H1 (cell line): ENCODE measurements around the gene TEX101. TPM values are rescaled to one million over a fixed set of nuclear protein-coding genes. Genes with fewer than 3 reads are reported as not detected.

Experiments used
- CTCF ChIA-PET: fragments of 300-600 bp; sonication (Branson Sonifier 250); formaldehyde crosslinking; loops from one replicate; lab custom pipeline; 2021; ENCODE audit not compliant: partially characterized antibody; lab: Charles Lee
- POLR2A ChIA-PET: fragments of 300-600 bp; sonication (Branson Sonifier 250); formaldehyde crosslinking; loops from one replicate; lab custom pipeline; 2021; ENCODE audit warnings: inconsistent platforms; ENCODE audit not compliant: partially characterized antibody; lab: Charles Lee
- DNase-seq, 2 experiments: peaks; one replicate each; pipeline versions ENCODE4 v3.0.0 to v3.0.0-alpha.2; 2010 to 2022; ENCODE audit warnings: low spot score in 2 of 2, low read depth in 1 of 2, mixed read lengths in 1 of 2
- FAIRE-seq: peaks from 2 replicates; lab custom pipeline; 2011; peaks lifted over from hg19 to GRCh38; lab: Jason Lieb, UNC
- H2AFZ ChIP-seq: 2 replicates; pipeline ENCODE4 v1.8.1; 2012; ENCODE audit warnings: low read length, inconsistent platforms
- H2AK5ac ChIP-seq: 2 replicates; pipeline ENCODE4 v1.6.1; 2013; ENCODE audit warnings: low read depth, low read length
- H2BK120ac ChIP-seq: replicated peaks from 2 replicates; pipeline ENCODE3; 2013; ENCODE audit warnings: low read depth, low read length, inconsistent platforms
- H2BK12ac ChIP-seq: 2 replicates; pipeline ENCODE4 v1.6.1; 2013; ENCODE audit warnings: low read depth, low read length
- H2BK15ac ChIP-seq: 2 replicates; pipeline ENCODE4 v1.6.1; 2013; ENCODE audit warnings: low read length
- H2BK20ac ChIP-seq: 2 replicates; pipeline ENCODE4 v1.6.1; 2013; ENCODE audit warnings: low read length
- H2BK5ac ChIP-seq: 2 replicates; pipeline ENCODE4 v1.6.1; 2013; ENCODE audit warnings: low read depth, low read length
- H3K14ac ChIP-seq: 2 replicates; pipeline ENCODE4 v1.6.1; 2013; ENCODE audit warnings: inconsistent platforms; ENCODE audit not compliant: insufficient read length
- H3K18ac ChIP-seq: 2 replicates; pipeline ENCODE4 v1.6.1; 2013; ENCODE audit warnings: low read length; ENCODE audit errors: extremely low read depth
- H3K23ac ChIP-seq: 2 replicates; pipeline ENCODE4 v1.6.1; 2013; ENCODE audit warnings: inconsistent platforms; ENCODE audit not compliant: insufficient read length
- H3K23me2 ChIP-seq: 2 replicates; pipeline ENCODE4 v1.6.1; 2013; ENCODE audit warnings: low read depth, low read length
- H3K27ac ChIP-seq: 2 replicates; pipeline ENCODE4 v1.6.1; 2011; ENCODE audit warnings: low read depth, low read length, inconsistent platforms
- H3K27me3 ChIP-seq, 4 experiments: replicated peaks in 1 of 4; 1 replicate in 1 of 4; 2 replicates in 3 of 4; pipeline versions ENCODE4 v1.6.1 to v1.8.1; 2011 to 2013; ENCODE audit warnings: low read length in 3 of 4, mild to moderate bottlenecking in 3 of 4, inconsistent platforms in 2 of 4, mixed read lengths in 2 of 4, moderate library complexity in 1 of 4; ENCODE audit not compliant: control insufficient read depth in 3 of 4, insufficient read depth in 3 of 4; ENCODE audit errors: extremely low read depth in 1 of 4
- H3K36me3 ChIP-seq, 4 experiments: 2 replicates each; pipeline versions ENCODE4 v1.6.1 to v1.8.1; 2011 to 2013; ENCODE audit warnings: mild to moderate bottlenecking in 4 of 4, low read length in 3 of 4, moderate library complexity in 2 of 4, control low read depth in 1 of 4, inconsistent platforms in 1 of 4; ENCODE audit not compliant: insufficient read depth in 4 of 4, control insufficient read depth in 2 of 4
- H3K4ac ChIP-seq: replicated peaks from 2 replicates; pipeline ENCODE3; 2013; ENCODE audit warnings: low read length, low read depth, mixed read lengths, inconsistent platforms; ENCODE audit not compliant: insufficient read length
- H3K4me1 ChIP-seq, 4 experiments: replicated peaks in 1 of 4; 1 replicate in 1 of 4; 2 replicates in 3 of 4; pipeline versions ENCODE4 v1.6.1 to v1.8.1; 2011 to 2013; ENCODE audit warnings: low read length in 3 of 4, inconsistent platforms in 2 of 4, mixed read lengths in 1 of 4; ENCODE audit not compliant: insufficient read depth in 4 of 4, control insufficient read depth in 3 of 4
- H3K4me2 ChIP-seq, 2 experiments: 2 replicates each; pipeline versions ENCODE4 v1.6.1 to v1.8.1; 2011 to 2013; ENCODE audit warnings: low read depth in 2 of 2, low read length in 2 of 2, control low read depth in 1 of 2, inconsistent platforms in 1 of 2, mild to moderate bottlenecking in 1 of 2; ENCODE audit not compliant: insufficient read depth in 1 of 2
- H3K4me3 ChIP-seq, 4 experiments: fragments of 200-600, 300-600 bp in 1 of 4; sonication (generic), shearing (Covaris generic), sonication (Bioruptor Twin) in 1 of 4; 2 replicates each; pipeline versions ENCODE4 v1.5.1 to v1.8.1; 2011 to 2016; ENCODE audit warnings: low read length in 4 of 4, low read depth in 3 of 4, control low read depth in 2 of 4, inconsistent platforms in 2 of 4, mild to moderate bottlenecking in 2 of 4, mixed read lengths in 1 of 4, moderate library complexity in 1 of 4; ENCODE audit not compliant: insufficient read depth in 2 of 4; ENCODE audit errors: extremely low read depth in 1 of 4
- H3K56ac ChIP-seq: replicated peaks from 2 replicates; pipeline ENCODE3; 2013; ENCODE audit warnings: low read depth, mild to moderate bottlenecking, mixed read lengths, low read length, inconsistent platforms; ENCODE audit not compliant: insufficient read length
- H3K79me1 ChIP-seq: 2 replicates; pipeline ENCODE4 v1.6.1; 2013; ENCODE audit warnings: low read depth, low read length, control low read depth
- H3K79me2 ChIP-seq, 2 experiments: 2 replicates each; pipeline versions ENCODE4 v1.6.1 to v1.8.1; 2012 to 2013; ENCODE audit warnings: low read length in 2 of 2, mild to moderate bottlenecking in 2 of 2, inconsistent platforms in 1 of 2; ENCODE audit not compliant: insufficient read depth in 2 of 2, control insufficient read depth in 1 of 2
- H3K9ac ChIP-seq, 4 experiments: replicated peaks in 1 of 4; 1 replicate in 1 of 4; 2 replicates in 3 of 4; pipeline versions ENCODE4 v1.6.1 to v1.8.1; 2011 to 2013; ENCODE audit warnings: low read depth in 3 of 4, low read length in 3 of 4, control low read depth in 2 of 4, mild to moderate bottlenecking in 2 of 4, moderate library complexity in 2 of 4, inconsistent platforms in 1 of 4; ENCODE audit errors: extremely low read depth in 1 of 4
- H3K9me3 ChIP-seq, 2 experiments: 2 replicates each; pipeline versions ENCODE4 v1.6.1 to v1.8.1; 2012 to 2013; ENCODE audit warnings: mild to moderate bottlenecking in 2 of 2, moderate library complexity in 2 of 2, control low read depth in 1 of 2, inconsistent platforms in 1 of 2, low read depth in 1 of 2, low read length in 1 of 2, mixed read lengths in 1 of 2; ENCODE audit not compliant: insufficient read depth in 2 of 2
- H4K20me1 ChIP-seq, 2 experiments: replicated peaks in 1 of 2; 2 replicates each; pipeline versions ENCODE3 to v1.8.1; 2011 to 2013; ENCODE audit warnings: inconsistent platforms in 2 of 2, low read length in 2 of 2, mild to moderate bottlenecking in 1 of 2; ENCODE audit not compliant: insufficient read depth in 2 of 2, control insufficient read depth in 1 of 2
- H4K5ac ChIP-seq: 2 replicates; pipeline ENCODE4 v1.6.1; 2013; ENCODE audit warnings: low read length, low read depth, mixed read lengths, inconsistent platforms; ENCODE audit not compliant: insufficient read length
- H4K8ac ChIP-seq: 2 replicates; pipeline ENCODE4 v1.8.0; 2013; ENCODE audit warnings: mild to moderate bottlenecking, moderate library complexity, low read length, inconsistent platforms; ENCODE audit not compliant: insufficient read depth; ENCODE audit errors: extremely low read depth
- H4K91ac ChIP-seq: replicated peaks from 2 replicates; pipeline ENCODE3; 2013; ENCODE audit warnings: low read length, mixed read lengths, inconsistent platforms; ENCODE audit not compliant: insufficient read length
- ATF3 ChIP-seq: IDR thresholded peaks from 2 replicates; pipeline ENCODE4 v1.6.1; 2011; ENCODE audit warnings: low read depth, mild to moderate bottlenecking, low read length; ENCODE audit not compliant: insufficient read depth
- BCL11A ChIP-seq, 2 experiments: IDR thresholded peaks; one replicate each; pipeline ENCODE4 v1.6.1; 2011; ENCODE audit warnings: low read depth in 2 of 2, low read length in 2 of 2, mild to moderate bottlenecking in 2 of 2
- CBX5 ChIP-seq: fragments of 300-800, 300-1000 bp; sonication (generic); IDR thresholded peaks from 2 replicates; pipeline ENCODE4 v1.7.1; 2016; ENCODE audit warnings: antibody characterized with exemption, low read length, low read depth
- CTBP2 ChIP-seq: IDR thresholded peaks from 2 replicates; pipeline ENCODE4 v1.7.0; 2011; ENCODE audit warnings: borderline replicate concordance, mild to moderate bottlenecking, moderate library complexity, mixed read lengths, low read length; ENCODE audit not compliant: insufficient read depth, insufficient read length
- CTCF ChIP-seq, 3 experiments: IDR thresholded peaks; 1 replicate in 2 of 3; 2 replicates in 1 of 3; pipeline versions ENCODE4 v1.5.1 to v1.6.1; 2011; ENCODE audit warnings: low read length in 3 of 3, mild to moderate bottlenecking in 3 of 3, inconsistent platforms in 2 of 3, low read depth in 1 of 3, moderate library complexity in 1 of 3; ENCODE audit not compliant: insufficient read depth in 1 of 3; ENCODE audit errors: control extremely low read depth in 1 of 3
- FOSL1 ChIP-seq: IDR thresholded peaks from 2 replicates; pipeline ENCODE4 v1.6.1; 2011; ENCODE audit warnings: mild to moderate bottlenecking, low read depth, low read length, moderate library complexity; ENCODE audit not compliant: insufficient read depth
- GTF2F1 ChIP-seq: IDR thresholded peaks from 2 replicates; pipeline ENCODE4 v1.6.1; 2012; ENCODE audit warnings: low read depth, low read length, improper control_type of control experiment, borderline replicate concordance
- SIRT6 ChIP-seq: IDR thresholded peaks from one replicate; pipeline ENCODE4 v1.7.1; 2012; ENCODE audit warnings: low read length, inconsistent platforms
- SUZ12 ChIP-seq: fragments of 200-600 bp; sonication (generic); IDR thresholded peaks from 2 replicates; pipeline ENCODE4 v1.6.1; 2012; ENCODE audit warnings: mild to moderate bottlenecking, inconsistent platforms, low read length, moderate library complexity, mixed read lengths
- TBP ChIP-seq: IDR thresholded peaks from 2 replicates; pipeline ENCODE4 v1.6.1; 2011; ENCODE audit warnings: low read depth, low read length, improper control_type of control experiment
- TEAD4 ChIP-seq: IDR thresholded peaks from 2 replicates; pipeline ENCODE4 v1.6.1; 2012; ENCODE audit warnings: low read depth, low read length, inconsistent platforms, mixed read lengths
- WGBS, 2 experiments: shearing (Covaris generic) in 1 of 2; methylation state at CpG; one replicate each; pipeline versions ENCODE4 v1.1.6 to v1.1.7; 2013 to 2015; ENCODE audit warnings: low lambda C conversion rate in 2 of 2, mixed read lengths in 2 of 2, inconsistent platforms in 1 of 2, low coverage in 1 of 2, missing lambda C conversion rate in 1 of 2; ENCODE audit not compliant: insufficient replicate concordance in 2 of 2, insufficient coverage in 1 of 2, insufficient read length in 1 of 2; ENCODE audit errors: extremely low coverage in 1 of 2, missing lambda C conversion rate in 1 of 2; 5-methylcytosine and 5-hydroxymethylcytosine counted together
- polyA plus RNA-seq, 7 experiments: library from polyadenylated mRNA; depleted of rRNA in 3 of 7; stranded (reverse) in 5 of 7; unstranded in 2 of 7; fragments of >200 nt in 5 of 7; fragments of 200-250 nt in 2 of 7; gene quantifications; 1 replicate in 5 of 7; 2 replicates in 1 of 7; 4 replicates in 1 of 7; pipeline versions ENCODE4 v1.2.1 to v1.2.3, GENCODE V29; 2011 to 2013; ENCODE audit warnings: missing spikeins in 2 of 7, mixed read lengths in 2 of 7
- total RNA-seq: library from RNA; stranded (reverse); fragmentation: NEBNext Ultra II Directional; extraction: Animal tissue kit (Norgen Biotek cat#: 25700); gene quantifications from 2 replicates; pipeline ENCODE4 v1.2.1, GENCODE V29; 2021

The TEX101 gene
- total and polyA plus RNA-seq, 2 of the 8 experiments (the other 6 are each of a cell fraction or from before 2014, with no cell fraction given), result 0.12 TPM; not detected in 1

DNA sequence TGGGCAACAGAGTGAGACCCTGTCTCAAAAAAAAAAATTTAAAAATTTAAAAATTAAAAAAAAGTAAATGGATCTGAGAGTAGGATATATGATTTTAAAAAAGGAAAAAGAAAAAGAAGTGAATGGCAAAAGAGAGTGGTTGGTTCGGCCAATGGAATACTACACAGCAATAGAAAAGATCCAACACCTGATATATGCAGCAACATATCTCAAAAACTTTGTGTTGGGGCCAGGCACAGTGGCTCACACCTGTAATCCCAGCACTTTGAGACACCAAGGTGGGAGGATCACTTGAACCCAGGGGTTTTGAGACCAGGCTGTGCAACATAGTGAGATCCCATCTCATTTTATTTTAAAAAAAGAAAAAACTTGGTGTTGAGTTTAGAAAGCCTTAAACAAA is 52.1 kb downstream of the TEX101 start:
- no peak overlapping the region for H3K9ac ChIP-seq
- peaks cover 13% of the 10 kb centered on the region for H3K23me2 ChIP-seq
- no peak overlapping the region for H2AFZ ChIP-seq
- H3K27me3 ChIP-seq, result peaks cover 0 to 24% (median 15%) of the 10 kb centered on the region in 4 experiments; a peak in 6 of 7 replicates
- H4K91ac ChIP-seq, result no peak overlapping the region
- ChIA-PET CTCF (interaction anchor here (1.1 to 4.9 kb wide), 6 partner anchors 19 to 278 kb away, joined by 3 to 33 read pairs (median 4); no protein-coding TSS in a partner anchor), POLR2A (interaction anchor here (0.9 to 1.4 kb wide), 2 partner anchors 38 to 65 kb away, joined by 3 to 4 read pairs; partner anchors contain the start of gene PHLDB3)
- H3K9me3 ChIP-seq, result no peaks in the 10 kb centered on the region
- no peak overlapping the region for H2AK5ac ChIP-seq
- H2BK20ac ChIP-seq, result no peak overlapping the region
- H4K5ac ChIP-seq, result no peak overlapping the region
- H3K56ac ChIP-seq, result no peak overlapping the region
- H3K4me1 ChIP-seq, result peaks cover 0 to 8% (median 3%) of the 10 kb centered on the region in 4 experiments; a peak in 4 of 7 replicates
- no peak overlapping the region for H2BK12ac ChIP-seq
- no peaks in the 10 kb centered on the region for H3K79me1 ChIP-seq
- no peaks in the 10 kb centered on the region for H4K20me1 ChIP-seq
- H2BK5ac ChIP-seq, result no peak overlapping the region
- no peaks in the 10 kb centered on the region for H3K79me2 ChIP-seq
- no peak overlapping the region for H2BK15ac ChIP-seq
- no peak overlapping the region for H4K8ac ChIP-seq
- no peak for DNase-seq
- WGBS, 2 experiments, result 90% methylated on average over 1 of the region's 1 CpG; no CpG with 5 or more reads in 1 of the 2 experiments
- no peak overlapping the region for H3K27ac ChIP-seq
- H3K23ac ChIP-seq, result no peak overlapping the region
- no peak overlapping the region for H3K4ac ChIP-seq
- no peak for FAIRE-seq
- H3K4me3 ChIP-seq, result no peak overlapping the region
- H2BK120ac ChIP-seq, result no peak overlapping the region
- no peak overlapping the region for H3K18ac ChIP-seq
- H3K14ac ChIP-seq, result no peak overlapping the region
- H3K4me2 ChIP-seq, result no peak overlapping the region
- no peaks in the 10 kb centered on the region for H3K36me3 ChIP-seq
- no peak for TF ChIP-seq BCL11A (IDR thresholded peaks at IDR 0.05; ENCODE audit: low read depth in 2 of 2, low read length in 2 of 2)
- TF ChIP-seq SUZ12, result no peak
- no peak for TF ChIP-seq SIRT6
- no peak for TF ChIP-seq CTBP2
- no peak for TF ChIP-seq CTCF (IDR thresholded peaks at IDR 0.05; ENCODE audit: control extremely low read depth in 1 of 3, insufficient read depth in 1 of 3, low read depth in 1 of 3, low read length in 3 of 3)
- TF ChIP-seq TBP, result no peak
- no peak for TF ChIP-seq FOSL1
- no peak for TF ChIP-seq CBX5
- no peak for TF ChIP-seq ATF3
- no peak for TF ChIP-seq TEAD4
- no peak for TF ChIP-seq GTF2F1
